Adrenal gland (tissue), 12 donors: ENCODE data around the gene ABTB2. TPM values are rescaled to one million over a fixed set of nuclear protein-coding genes. Genes with fewer than 3 reads are reported as not detected.

Experiments used
- DNase-seq, 7 donors: peaks; one replicate each; pipeline ENCODE4 v3.0.0-alpha.2; 2019 to 2020
- H3K27ac ChIP-seq, 5 donors: fragments of 200-600 bp; sonication (generic) in 4 of 5; 1 replicate in 3 of 5; 2 replicates in 2 of 5; pipeline versions ENCODE4 v1.5.1 to v1.8.0; 2016 to 2020; ENCODE audit warnings: mild to moderate bottlenecking in 1 of 5
- H3K27me3 ChIP-seq: fragments of 200-600 bp; 2 replicates; pipeline ENCODE4 v1.8.0; 2021
- H3K36me3 ChIP-seq, 2 donors: fragments of 200-600 bp; replicated peaks in 1 of 2; 1 replicate in 1 of 2; 2 replicates in 1 of 2; pipeline versions ENCODE4 v1.5.1 to v1.8.0; 2018 to 2022
- H3K4me1 ChIP-seq, 2 donors: fragments of 200-600 bp; replicated peaks in 1 of 2; 1 replicate in 1 of 2; 2 replicates in 1 of 2; pipeline versions ENCODE4 v1.5.1 to v1.8.0; 2018 to 2021
- H3K4me3 ChIP-seq, 4 donors: fragments of 200-600 bp; sonication (generic) in 3 of 4; one replicate each; pipeline ENCODE4 v1.5.1; 2016 to 2018
- H3K9me3 ChIP-seq, 3 donors: fragments of 200-600 bp; sonication (generic) in 1 of 3; replicated peaks in 1 of 3; 1 replicate in 2 of 3; 2 replicates in 1 of 3; pipeline versions ENCODE4 v1.5.1 to v1.8.0; 2016 to 2021
- CTCF ChIP-seq, 6 experiments: fragments of 450-650 bp in 4 of 6; fragments of 200-600 bp in 2 of 6; sonication (generic) in 1 of 6; IDR thresholded peaks; 1 replicate in 5 of 6; 2 replicates in 1 of 6; pipeline versions ENCODE4 v1.5.1 to v1.8.0; 2016 to 2021; ENCODE audit warnings: antibody characterized with exemption in 6 of 6, mild to moderate bottlenecking in 2 of 6, moderate library complexity in 1 of 6
- POLR2A ChIP-seq, 2 donors: fragments of 450-650 bp; IDR thresholded peaks; one replicate each; pipeline ENCODE4 v1.6.1; 2017; ENCODE audit warnings: antibody characterized with exemption in 2 of 2, mild to moderate bottlenecking in 2 of 2, moderate library complexity in 1 of 2
- WGBS, 4 donors: extraction: QIAGEN DNeasy Blood & Tissue Kit in 2 of 4; methylation state at CpG; one replicate each; pipeline versions ENCODE4 v1.1.5 to v1.1.7; 2013 to 2017; 5-methylcytosine and 5-hydroxymethylcytosine counted together
- intact Hi-C, 2 donors: fragments of 100-400 bp; cut with DNase I; formaldehyde crosslinking; loops; one replicate each; pipeline versions ENCODE4 v1.14.1 to v1.15.0; 2022 to 2023
- polyA plus RNA-seq, 3 donors: library from polyadenylated mRNA; stranded (reverse); fragments of 200-250 nt in 2 of 3; fragments of 350-450 nt in 1 of 3; fragmentation: Illumina TruSeq in 1 of 3; extraction: RNeasy Lipid Tissue Mini Kit (QIAGEN cat#74804) in 1 of 3; gene quantifications; one replicate each; pipeline ENCODE4 v1.2.3, GENCODE V29; 2013 to 2014
- total RNA-seq, 9 donors: library from RNA; depleted of rRNA in 4 of 9; stranded (reverse); fragments of >200 nt in 4 of 9; fragments of 120-200 nt in 1 of 9; fragmentation: NEBNext Ultra II Directional in 1 of 9; extraction: Animal tissue kit (Norgen Biotek cat#: 25700) in 1 of 9; gene quantifications; one replicate each; pipeline versions ENCODE4 v1.1.0 to v1.2.4, GENCODE V29; 2013 to 2023
- donor health status: healthy with polysubstance abuse.
- donor health status: Bipolar disorder and iron deficiency.
- donor health status: DM: yes; HTN: yes; CAD: no.
- donor health status: DM: no; HTN: no; CAD: no.
- donor health status: DM: no; HTN: no; CAD: no.
- donor health status: DM: yes; HTN: yes; CAD: no.

The ABTB2 gene
- total and polyA plus RNA-seq, 12 donors = 1.9 to 32.3 (median 6.1) TPM

- WGBS, 4 donors = 27 to 44% (median 38%) methylated on average over 6 of the region's 6 CpGs
- H3K4me1 ChIP-seq = peaks cover 14 to 43% of the 10 kb centered on the region in 2 donors
- intact Hi-C loops = no loop called here
- peak overlapping the region in 2 of 5 donors; percentile 73 to 83 for H3K27ac ChIP-seq
- H3K4me3 ChIP-seq = no peak overlapping the region
- H3K27me3 ChIP-seq = no peaks in the 10 kb centered on the region
- no peaks in the 10 kb centered on the region for H3K36me3 ChIP-seq
- no peaks in the 10 kb centered on the region for H3K9me3 ChIP-seq
- no peak for TF ChIP-seq CTCF (IDR thresholded peaks at IDR 0.05)
- DNase-seq = peak in 5 of 7 donors; percentile 36 to 68 (median 57)
These were observed 11.3 kb downstream of the ABTB2 start for GRCh38 chr11:34346551-34346950.

- no peak for TF ChIP-seq CTCF (IDR thresholded peaks at IDR 0.05)
- no peak for TF ChIP-seq POLR2A (IDR thresholded peaks at IDR 0.05)
- Histone ChIP-seq H3K27me3 (no peaks in the 10 kb centered on the region), H3K4me1 (peaks cover 14 to 43% of the 10 kb centered on the region in 2 donors), H3K4me3 (no peak overlapping the region), H3K27ac (peak overlapping the region in 2 of 5 donors; percentile 73 to 83), H3K36me3 (no peaks in the 10 kb centered on the region), H3K9me3 (no peaks in the 10 kb centered on the region)
- peak in 2 of 7 donors; percentile 26 to 39 for DNase-seq
- WGBS, 4 donors = 34 to 55% (median 48%) methylated on average over 8 of the region's 8 CpGs
- intact Hi-C loops = no loop called here
These were observed 11.8 kb downstream of the ABTB2 start for GRCh38 chr11:34345991-34346480.

- no peaks in the 10 kb centered on the region for H3K27me3 ChIP-seq
- no peak for TF ChIP-seq POLR2A (IDR thresholded peaks at IDR 0.05)
- no peak for TF ChIP-seq CTCF (IDR thresholded peaks at IDR 0.05)
- intact Hi-C loops = no loop called here
- DNase-seq = no peak
- peak overlapping the region in 2 of 5 donors; percentile 73 to 83 for H3K27ac ChIP-seq
- H3K4me3 ChIP-seq = no peak overlapping the region
- H3K4me1 ChIP-seq = peaks cover 14 to 43% of the 10 kb centered on the region in 2 donors
- H3K9me3 ChIP-seq = no peaks in the 10 kb centered on the region
- no peaks in the 10 kb centered on the region for H3K36me3 ChIP-seq
- WGBS, 4 donors = 89 to 98% (median 93%) methylated on average over 3 of the region's 3 CpGs
These were observed 12.3 kb downstream of the ABTB2 start for GRCh38 chr11:34345540-34345876.

GRCh38 chr11:34344768-34345539, 12.9 kb downstream of the ABTB2 start:
- H3K4me3 ChIP-seq = no peak overlapping the region
- no peaks in the 10 kb centered on the region for H3K36me3 ChIP-seq
- TF ChIP-seq CTCF (IDR thresholded peaks at IDR 0.05) (no peak), POLR2A (IDR thresholded peaks at IDR 0.05) (no peak)
- H3K27ac ChIP-seq = peak overlapping the region in 2 of 5 donors; percentile 73 to 83
- DNase-seq = peak in 6 of 7 donors; percentile 36 to 70 (median 54)
- H3K27me3 ChIP-seq = no peaks in the 10 kb centered on the region
- 68 to 78% (median 73%) methylated on average over 8 of the region's 8 CpGs for WGBS, 4 donors
- no peaks in the 10 kb centered on the region for H3K9me3 ChIP-seq
- intact Hi-C loops = no loop called here
- peaks cover 14 to 43% of the 10 kb centered on the region in 2 donors for H3K4me1 ChIP-seq
